OCI-LY1 (cell line): ENCODE data around the gene FMN2.

Experiments used
- H2AFZ ChIP-seq: fragments of 200-600 bp; sonication (generic), shearing (Covaris generic); 2 replicates; pipeline ENCODE4 v1.6.0; 2014; ENCODE audit warnings: antibody characterized with exemption, mild to moderate bottlenecking, low read length
- H3F3A ChIP-seq: fragments of 200-600 bp; sonication (generic), shearing (Covaris generic); 2 replicates; pipeline ENCODE4 v1.6.0; 2014; ENCODE audit warnings: mild to moderate bottlenecking, antibody characterized with exemption, low read length, moderate library complexity; ENCODE audit not compliant: insufficient read depth
- H3K27ac ChIP-seq: fragments of 200-600 bp; sonication (generic); 2 replicates; pipeline ENCODE4 v1.5.1; 2014; ENCODE audit warnings: low read length, mixed run types, mild to moderate bottlenecking, low read depth; ENCODE audit not compliant: poor library complexity, severe bottlenecking
- H3K27me3 ChIP-seq: fragments of 200-600 bp; sonication (generic); 2 replicates; pipeline ENCODE4 v1.6.0; 2014; ENCODE audit warnings: antibody characterized with exemption, mild to moderate bottlenecking, low read length, moderate library complexity; ENCODE audit not compliant: insufficient read depth
- H3K36me3 ChIP-seq: fragments of 200-600 bp; sonication (generic); 2 replicates; pipeline ENCODE4 v1.6.1; 2014; ENCODE audit warnings: mild to moderate bottlenecking, antibody characterized with exemption, low read length, moderate library complexity, mixed read lengths; ENCODE audit not compliant: insufficient read depth
- H3K4me1 ChIP-seq: fragments of 200-600 bp; sonication (generic); 2 replicates; pipeline ENCODE4 v1.5.1; 2014; ENCODE audit warnings: mild to moderate bottlenecking, low read length, moderate library complexity; ENCODE audit not compliant: insufficient read depth, severe bottlenecking
- H3K4me2 ChIP-seq: fragments of 200-600 bp; sonication (generic), shearing (Covaris generic); 2 replicates; pipeline ENCODE4 v1.6.1; 2014; ENCODE audit warnings: low read length
- H3K4me3 ChIP-seq: fragments of 200-600 bp; sonication (generic); 2 replicates; pipeline ENCODE4 v1.5.1; 2014; ENCODE audit warnings: low read length, low read depth, mild to moderate bottlenecking, mixed read lengths; ENCODE audit not compliant: poor library complexity, severe bottlenecking
- H3K79me2 ChIP-seq: fragments of 200-600 bp; shearing (Covaris generic); 2 replicates; pipeline ENCODE4 v1.6.1; 2016; ENCODE audit warnings: mixed run types, low read length, mixed read lengths; ENCODE audit not compliant: insufficient read depth
- H3K9ac ChIP-seq: fragments of 200-600 bp; sonication (generic), shearing (Covaris generic); 2 replicates; pipeline ENCODE4 v1.6.1; 2014; ENCODE audit warnings: mild to moderate bottlenecking, low read length, mixed read lengths
- H3K9me2 ChIP-seq: fragments of 200-600 bp; sonication (generic), shearing (Covaris generic); 2 replicates; pipeline ENCODE4 v1.6.1; 2014; ENCODE audit warnings: low read depth, mild to moderate bottlenecking, low read length, mixed read lengths
- H3K9me3 ChIP-seq: fragments of 200-600 bp; shearing (Covaris generic); 2 replicates; pipeline ENCODE4 v1.6.1; 2014; ENCODE audit warnings: low read length, mixed read lengths
- H4K20me1 ChIP-seq: fragments of 200-600 bp; sonication (generic), shearing (Covaris generic); 2 replicates; pipeline ENCODE4 v1.6.0; 2016; ENCODE audit warnings: mild to moderate bottlenecking, low read length; ENCODE audit not compliant: insufficient read depth
- EZH2 ChIP-seq: fragments of 200-600 bp; sonication (generic), shearing (Covaris generic); IDR thresholded peaks from 2 replicates; pipeline ENCODE4 v1.8.0; 2017; ENCODE audit warnings: borderline replicate concordance, mixed run types, mild to moderate bottlenecking, antibody characterized with exemption, low read length, moderate library complexity, mixed read lengths
- TF ChIP-seq, protein P1 (sequence below): fragments of 200-600 bp; sonication (generic), shearing (Covaris generic); IDR thresholded peaks from 2 replicates; pipeline ENCODE4 v1.5.1; 2017; ENCODE audit warnings: mild to moderate bottlenecking, antibody characterized with exemption, low read length, moderate library complexity, mixed read lengths

The FMN2 gene

DNA sequence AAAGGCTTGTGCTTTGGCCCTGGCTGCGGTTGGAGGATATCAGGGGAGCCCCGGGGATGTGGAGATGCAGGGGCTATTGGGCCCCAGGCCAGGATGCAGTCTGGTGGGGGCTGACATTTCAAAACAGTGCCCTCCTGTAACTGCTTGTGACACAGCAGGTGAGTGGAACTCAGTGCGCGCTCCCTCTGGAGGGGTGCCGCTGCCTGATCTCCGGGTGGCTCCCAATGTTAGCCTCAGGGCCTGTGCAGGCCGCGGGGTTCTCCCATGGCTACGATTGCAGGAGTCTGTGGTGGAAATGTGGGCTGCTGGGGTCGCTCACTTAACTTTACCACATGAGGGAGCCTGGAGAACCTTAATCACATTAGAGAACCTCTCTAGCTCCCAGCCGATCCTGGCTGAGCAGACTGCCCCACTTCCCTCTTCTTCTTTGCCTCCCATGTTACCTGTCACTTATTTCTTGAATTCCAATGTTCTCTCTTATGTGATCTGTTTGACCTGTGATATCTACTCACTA, 163.2 kb downstream of the FMN2 start:
- Histone ChIP-seq H4K20me1 (no peaks in the 10 kb centered on the region), H3K9ac (no peak overlapping the region), H3K4me1 (no peaks in the 10 kb centered on the region), H3K27ac (no peak overlapping the region), H3K36me3 (no peaks in the 10 kb centered on the region), H3K27me3 (no peaks in the 10 kb centered on the region), H3K4me3 (no peak overlapping the region), H3K9me2 (no peaks in the 10 kb centered on the region), H3F3A (no peaks in the 10 kb centered on the region), H3K79me2 (no peaks in the 10 kb centered on the region), H3K9me3 (no peaks in the 10 kb centered on the region), H3K4me2 (no peak overlapping the region), H2AFZ (no peak overlapping the region)
- TF ChIP-seq EZH2: no peak
- TF ChIP-seq, protein P1, sequence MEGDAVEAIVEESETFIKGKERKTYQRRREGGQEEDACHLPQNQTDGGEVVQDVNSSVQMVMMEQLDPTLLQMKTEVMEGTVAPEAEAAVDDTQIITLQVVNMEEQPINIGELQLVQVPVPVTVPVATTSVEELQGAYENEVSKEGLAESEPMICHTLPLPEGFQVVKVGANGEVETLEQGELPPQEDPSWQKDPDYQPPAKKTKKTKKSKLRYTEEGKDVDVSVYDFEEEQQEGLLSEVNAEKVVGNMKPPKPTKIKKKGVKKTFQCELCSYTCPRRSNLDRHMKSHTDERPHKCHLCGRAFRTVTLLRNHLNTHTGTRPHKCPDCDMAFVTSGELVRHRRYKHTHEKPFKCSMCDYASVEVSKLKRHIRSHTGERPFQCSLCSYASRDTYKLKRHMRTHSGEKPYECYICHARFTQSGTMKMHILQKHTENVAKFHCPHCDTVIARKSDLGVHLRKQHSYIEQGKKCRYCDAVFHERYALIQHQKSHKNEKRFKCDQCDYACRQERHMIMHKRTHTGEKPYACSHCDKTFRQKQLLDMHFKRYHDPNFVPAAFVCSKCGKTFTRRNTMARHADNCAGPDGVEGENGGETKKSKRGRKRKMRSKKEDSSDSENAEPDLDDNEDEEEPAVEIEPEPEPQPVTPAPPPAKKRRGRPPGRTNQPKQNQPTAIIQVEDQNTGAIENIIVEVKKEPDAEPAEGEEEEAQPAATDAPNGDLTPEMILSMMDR: no peak

DNA sequence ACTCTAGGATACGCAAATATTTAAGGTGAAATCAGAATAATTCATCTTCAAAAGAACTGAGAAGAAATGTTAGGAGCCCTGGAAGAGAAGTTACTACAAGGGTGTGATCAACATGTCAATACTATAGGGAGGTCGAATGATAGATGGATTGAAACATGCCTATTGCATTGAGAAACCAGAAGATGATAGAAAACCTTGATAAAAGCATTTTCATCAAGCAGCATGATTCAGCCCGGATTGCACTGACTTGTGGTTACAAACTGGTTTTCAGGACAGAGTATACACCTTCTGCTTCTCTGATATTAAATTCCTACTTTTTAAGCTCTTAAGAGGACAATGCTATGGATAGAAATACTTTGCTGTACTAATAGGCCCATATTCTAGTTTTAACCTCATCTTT, 164.2 kb downstream of the FMN2 start:
- Histone ChIP-seq H4K20me1 (no peaks in the 10 kb centered on the region), H3K4me3 (no peak overlapping the region), H3F3A (no peaks in the 10 kb centered on the region), H3K9ac (no peak overlapping the region), H3K36me3 (no peaks in the 10 kb centered on the region), H2AFZ (no peak overlapping the region), H3K27me3 (no peaks in the 10 kb centered on the region), H3K9me2 (no peaks in the 10 kb centered on the region), H3K4me2 (no peak overlapping the region), H3K9me3 (no peaks in the 10 kb centered on the region), H3K79me2 (no peaks in the 10 kb centered on the region), H3K4me1 (no peaks in the 10 kb centered on the region), H3K27ac (no peak overlapping the region)
- TF ChIP-seq, protein P1: no peak
- TF ChIP-seq EZH2: no peak

DNA sequence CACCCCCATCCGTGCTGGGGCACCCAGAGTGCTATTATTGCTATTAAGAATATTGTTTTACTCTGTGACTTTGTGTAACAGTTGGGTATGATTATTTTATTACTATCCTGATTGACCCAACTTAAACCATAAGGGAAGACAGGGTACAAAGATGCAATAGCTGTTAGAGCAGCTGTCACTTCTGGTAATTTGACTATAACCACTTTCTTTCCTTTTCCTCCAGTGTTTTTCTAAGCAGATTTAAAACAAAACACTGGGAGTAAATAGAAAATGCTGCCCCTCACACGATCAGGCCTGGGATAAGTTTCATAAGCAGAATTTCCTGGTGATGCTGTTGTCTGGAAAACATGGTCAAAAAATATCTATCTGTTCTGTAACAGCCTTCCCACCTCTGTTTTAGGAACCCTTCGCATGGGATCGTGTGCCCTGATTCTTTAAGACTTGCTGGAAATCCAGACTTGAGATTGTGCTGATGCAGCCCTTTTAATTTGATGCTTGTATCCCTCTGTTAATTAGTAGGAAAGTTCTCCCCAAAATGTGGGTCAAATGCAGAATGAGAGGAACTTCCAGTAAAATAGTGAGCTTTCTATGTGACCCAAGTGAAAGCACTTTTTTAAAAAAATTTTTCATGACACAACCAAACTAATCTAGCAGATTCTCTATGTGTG, 165.3 kb downstream of the FMN2 start:
- Histone ChIP-seq H3K27me3 (no peaks in the 10 kb centered on the region), H3K36me3 (no peaks in the 10 kb centered on the region), H2AFZ (no peak overlapping the region), H3K27ac (no peak overlapping the region), H4K20me1 (no peaks in the 10 kb centered on the region), H3K9me3 (no peaks in the 10 kb centered on the region), H3F3A (no peaks in the 10 kb centered on the region), H3K9ac (no peak overlapping the region), H3K79me2 (no peaks in the 10 kb centered on the region), H3K4me3 (no peak overlapping the region), H3K4me2 (no peak overlapping the region), H3K4me1 (no peaks in the 10 kb centered on the region), H3K9me2 (no peaks in the 10 kb centered on the region)
- TF ChIP-seq EZH2: no peak
- TF ChIP-seq, protein P1: no peak
